ENCODE results near the gene TNS3.

- no peak for TF ChIP-seq CTCF (IDR thresholded peaks at IDR 0.05)
- no peak for TF ChIP-seq POLR2A (IDR thresholded peaks at IDR 0.05)
These were observed 298.3 kb downstream of the TNS3 start for GRCh38 chr7:47283497-47284131.
